Measurements from ENCODE around the gene CEND1. TPM values are rescaled to one million over a fixed set of nuclear protein-coding genes. Genes with fewer than 3 reads are reported as not detected.

Gene CEND1
- total and polyA plus RNA-seq, 2 of the 13 experiments (the other 11 are each of a cell fraction or from before 2014, with no cell fraction given) = not detected

- TF ChIP-seq ZBTB40 (IDR thresholded peaks at IDR 0.05) (no peak), ZBTB40 (CRISPR knock-in tag; IDR thresholded peaks at IDR 0.05) (peak; percentile 64; the same call in 1 of the 2 replicates), ZNF225 (CRISPR knock-in tag; IDR thresholded peaks at IDR 0.05) (peak; percentile 73; the same call in 1 of the 2 replicates), ISX (CRISPR knock-in tag; conservative IDR thresholded peaks at IDR 0.05) (no peak), PRDM10 (CRISPR knock-in tag; IDR thresholded peaks at IDR 0.05; ENCODE audit: low read depth) (peak; percentile 53; the same call in 1 of the 2 replicates), AKAP8 (CRISPR knock-in tag; IDR thresholded peaks at IDR 0.05) (peak; percentile 90), HDAC2 (CRISPR knock-in tag; IDR thresholded peaks at IDR 0.05) (peak; percentile 64), MED8 (CRISPR knock-in tag; IDR thresholded peaks at IDR 0.05; ENCODE audit: insufficient replicate concordance) (peak; percentile 47), TBX2 (CRISPR knock-in tag; IDR thresholded peaks at IDR 0.05; ENCODE audit: borderline replicate concordance) (peak; percentile 47; the same call in 1 of the 2 replicates), DR1 (CRISPR knock-in tag; IDR thresholded peaks at IDR 0.05) (peak; percentile 57; the same call in 1 of the 2 replicates), SP5 (CRISPR knock-in tag; IDR thresholded peaks at IDR 0.05; ENCODE audit: borderline replicate concordance, low read depth) (peak; percentile 82), SIX4 (CRISPR knock-in tag; IDR thresholded peaks at IDR 0.05) (peak; percentile 40), YEATS4 (CRISPR knock-in tag; IDR thresholded peaks at IDR 0.05; ENCODE audit: borderline replicate concordance) (peak; percentile 71), CERS6 (CRISPR knock-in tag; IDR thresholded peaks at IDR 0.05) (no peak), DNMT1 (CRISPR knock-in tag; IDR thresholded peaks at IDR 0.05) (no peak)
Measured at GRCh38 chr11:827146-827896, 37.4 kb upstream of the CEND1 start (continued).

All from HepG2 (cell line).